ENCODE results near the gene CRAT.

The CRAT gene

DNA sequence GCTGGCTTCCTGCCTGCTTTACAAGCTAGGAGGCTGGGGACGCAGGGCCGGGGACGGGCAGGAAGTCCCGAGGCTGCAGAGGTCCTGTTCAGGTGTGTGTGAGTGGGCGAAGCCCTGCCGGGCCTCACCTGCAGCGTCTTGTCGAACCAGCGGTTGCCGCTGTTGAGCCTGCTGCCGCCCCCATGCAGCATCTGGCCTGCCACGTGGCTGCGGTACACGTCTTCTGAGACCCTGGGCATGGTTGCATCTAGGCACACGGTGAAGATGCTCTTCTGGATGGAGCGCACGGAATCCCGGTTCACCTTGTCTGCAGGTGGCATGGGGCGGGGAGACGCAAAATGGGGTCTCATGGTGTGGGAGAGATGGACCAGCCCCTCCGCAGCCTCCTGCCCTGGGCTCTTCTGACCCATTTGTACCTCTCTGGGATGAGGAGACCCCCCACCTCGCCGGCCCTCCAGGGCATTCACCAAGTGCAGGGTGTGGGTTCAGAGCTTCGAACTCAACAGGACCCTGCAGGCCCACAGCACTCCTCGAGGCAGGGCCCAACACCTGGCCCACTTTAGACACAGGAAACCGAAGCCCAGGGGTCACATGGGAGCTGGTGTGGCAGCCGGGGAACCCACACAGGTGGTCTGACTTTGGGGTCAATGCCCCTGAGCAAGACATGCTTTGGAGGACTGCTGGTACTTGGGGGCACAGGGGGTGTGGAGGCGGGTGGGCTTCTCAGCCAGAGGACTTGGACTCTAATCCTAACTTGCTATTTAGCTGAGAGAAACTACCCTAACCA is 10.0 kb downstream of the CRAT start:
- Histone ChIP-seq H3K4me1 (no peaks in the 10 kb centered on the region), H3K4me3 (no peak overlapping the region), H3K36me3 (replicated peaks) (no peaks in the 10 kb centered on the region; the same call in 1 of the 2 replicates), H3K9me3 (no peaks in the 10 kb centered on the region), H3K27me3 (ENCODE audit: low read depth) (no peaks in the 10 kb centered on the region)
- in situ Hi-C loops (cut with MboI; ENCODE audit: low sequenced_read_pairs): no loop called here
- no peak for DNase-seq (ENCODE audit: low spot score in 2 of 2)

DNA sequence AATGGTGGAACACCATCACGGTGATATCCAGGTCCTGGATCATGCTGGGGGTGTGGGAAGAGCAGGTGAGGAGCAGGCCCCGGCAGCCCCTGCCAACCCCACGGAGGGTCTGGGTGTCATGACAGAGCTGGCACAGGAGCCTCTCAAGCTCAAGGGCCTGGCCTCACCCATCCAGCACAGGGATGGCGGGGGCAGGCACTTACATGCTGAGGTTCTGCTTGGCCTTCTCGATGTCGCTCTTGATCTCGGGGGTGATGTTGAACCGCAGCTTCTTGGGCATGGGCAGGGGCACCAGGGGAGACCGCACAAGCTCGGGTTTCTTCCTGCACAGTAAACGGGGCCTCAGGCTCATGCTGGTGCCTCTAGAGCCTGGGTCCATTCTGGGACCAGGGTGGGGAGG is 12.3 kb downstream of the CRAT start:
- in situ Hi-C loops (cut with MboI; ENCODE audit: low sequenced_read_pairs): no loop called here
- no peaks in the 10 kb centered on the region; the same call in 1 of the 2 replicates for H3K36me3 ChIP-seq (replicated peaks)
- H3K27me3 ChIP-seq (ENCODE audit: low read depth): no peaks in the 10 kb centered on the region
- no peak for DNase-seq (ENCODE audit: low spot score in 2 of 2)
- H3K4me1 ChIP-seq: no peaks in the 10 kb centered on the region
- no peaks in the 10 kb centered on the region for H3K9me3 ChIP-seq
- no peak overlapping the region for H3K4me3 ChIP-seq

- H3K4me1 ChIP-seq: no peaks in the 10 kb centered on the region
- H3K36me3 ChIP-seq (replicated peaks): no peaks in the 10 kb centered on the region; the same call in 1 of the 2 replicates
- no peak overlapping the region for H3K4me3 ChIP-seq
- H3K9me3 ChIP-seq: no peaks in the 10 kb centered on the region
- no peak for DNase-seq (ENCODE audit: low spot score in 2 of 2)
- in situ Hi-C loops (cut with MboI; ENCODE audit: low sequenced_read_pairs): no loop called here
- no peaks in the 10 kb centered on the region for H3K27me3 ChIP-seq (ENCODE audit: low read depth)
These were observed 12.8 kb downstream of the CRAT start for GRCh38 chr9:129097671-129098306.

- Histone ChIP-seq H3K36me3 (replicated peaks) (no peaks in the 10 kb centered on the region; the same call in 1 of the 2 replicates), H3K9me3 (no peaks in the 10 kb centered on the region), H3K4me1 (no peaks in the 10 kb centered on the region), H3K27me3 (ENCODE audit: low read depth) (no peaks in the 10 kb centered on the region), H3K4me3 (no peak overlapping the region)
- DNase-seq (ENCODE audit: low spot score in 2 of 2): no peak
- in situ Hi-C loops (cut with MboI; ENCODE audit: low sequenced_read_pairs): no loop called here
These were observed 14.7 kb downstream of the CRAT start for GRCh38 chr9:129095908-129096307.

DNA sequence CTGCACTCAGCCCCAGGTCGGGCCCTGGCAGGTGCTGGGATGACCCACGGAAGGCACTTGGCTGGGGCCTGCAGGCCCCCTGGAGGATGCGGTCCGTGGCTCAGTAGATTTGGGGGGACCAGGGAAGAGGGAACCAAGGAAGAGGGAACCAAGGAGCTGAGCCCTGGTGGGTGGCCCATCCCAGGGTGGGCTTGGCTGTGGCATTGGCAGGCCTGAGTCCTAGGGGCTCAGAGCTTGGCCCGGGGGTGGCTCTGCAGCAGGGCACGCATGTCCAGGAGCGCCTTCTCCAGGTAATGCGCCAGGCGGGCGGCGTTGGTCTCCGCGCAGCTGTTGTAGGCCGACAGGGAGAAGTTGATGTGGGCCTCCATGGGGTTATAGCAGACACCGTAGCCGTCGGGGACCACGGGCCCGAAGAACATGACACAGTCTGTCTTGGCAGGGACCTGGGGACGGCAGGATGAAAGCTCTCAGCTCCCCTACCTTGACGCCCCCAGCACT is 15.4 kb downstream of the CRAT start:
- no peaks in the 10 kb centered on the region for H3K27me3 ChIP-seq (ENCODE audit: low read depth)
- in situ Hi-C loops (cut with MboI; ENCODE audit: low sequenced_read_pairs): no loop called here
- no peak for DNase-seq (ENCODE audit: low spot score in 2 of 2)
- no peak overlapping the region for H3K4me3 ChIP-seq
- H3K4me1 ChIP-seq: no peaks in the 10 kb centered on the region
- H3K36me3 ChIP-seq (replicated peaks): no peaks in the 10 kb centered on the region; the same call in 1 of the 2 replicates
- H3K9me3 ChIP-seq: no peaks in the 10 kb centered on the region

DNA sequence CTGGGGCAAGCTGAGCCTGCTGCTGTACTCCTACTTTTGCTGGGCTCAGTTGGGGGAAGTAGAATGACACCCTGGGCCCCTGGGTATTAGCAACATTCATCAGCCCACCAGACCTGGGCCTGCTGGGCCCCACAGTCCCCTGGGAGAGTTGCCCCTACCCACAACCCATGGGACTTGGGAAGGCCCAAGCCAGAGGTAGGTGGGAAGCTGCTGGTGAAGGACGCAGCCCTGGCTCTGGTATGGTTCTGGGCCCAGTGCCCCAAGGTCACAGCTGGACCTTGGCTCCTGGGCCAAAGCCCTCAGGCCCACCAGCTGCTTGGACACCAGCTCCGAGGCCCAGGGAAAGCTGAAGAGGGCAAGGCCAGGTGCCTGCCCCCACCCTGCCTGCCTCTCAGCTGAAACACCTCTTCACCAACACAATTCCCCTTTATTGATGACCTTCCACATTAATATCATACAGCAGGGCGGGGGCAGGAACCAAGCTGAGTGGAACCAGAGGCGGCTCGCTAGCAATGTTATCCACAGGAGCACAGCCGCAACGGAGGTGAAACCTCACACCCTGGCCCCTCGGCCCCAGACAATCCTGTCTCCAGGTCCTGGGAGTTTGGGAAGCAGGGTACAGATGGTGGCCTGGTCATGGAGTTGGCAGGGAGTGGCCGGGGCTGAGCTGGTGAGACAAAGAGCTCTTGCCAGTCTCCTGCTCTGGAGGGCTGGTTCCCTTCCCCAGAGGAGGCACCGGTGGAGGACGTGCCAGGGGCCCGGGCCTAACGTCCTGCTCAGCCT is 16.0 kb downstream of the CRAT start:
- Histone ChIP-seq H3K27me3 (ENCODE audit: low read depth) (no peaks in the 10 kb centered on the region), H3K9me3 (no peaks in the 10 kb centered on the region), H3K4me3 (no peak overlapping the region), H3K36me3 (replicated peaks) (peaks cover 3% of the 10 kb centered on the region), H3K4me1 (no peaks in the 10 kb centered on the region)
- DNase-seq (ENCODE audit: low spot score in 2 of 2): no peak
- in situ Hi-C loops (cut with MboI; ENCODE audit: low sequenced_read_pairs): no loop called here

- H3K27me3 ChIP-seq (ENCODE audit: low read depth): no peaks in the 10 kb centered on the region
- peaks cover 10% of the 10 kb centered on the region for H3K36me3 ChIP-seq (replicated peaks)
- no peak overlapping the region for H3K4me3 ChIP-seq
- no peak for DNase-seq (ENCODE audit: low spot score in 2 of 2)
- no peaks in the 10 kb centered on the region for H3K4me1 ChIP-seq
- H3K9me3 ChIP-seq: no peaks in the 10 kb centered on the region
- in situ Hi-C loops (cut with MboI; ENCODE audit: low sequenced_read_pairs): no loop called here
These were observed 16.8 kb downstream of the CRAT start for GRCh38 chr9:129093602-129094386.

DNA sequence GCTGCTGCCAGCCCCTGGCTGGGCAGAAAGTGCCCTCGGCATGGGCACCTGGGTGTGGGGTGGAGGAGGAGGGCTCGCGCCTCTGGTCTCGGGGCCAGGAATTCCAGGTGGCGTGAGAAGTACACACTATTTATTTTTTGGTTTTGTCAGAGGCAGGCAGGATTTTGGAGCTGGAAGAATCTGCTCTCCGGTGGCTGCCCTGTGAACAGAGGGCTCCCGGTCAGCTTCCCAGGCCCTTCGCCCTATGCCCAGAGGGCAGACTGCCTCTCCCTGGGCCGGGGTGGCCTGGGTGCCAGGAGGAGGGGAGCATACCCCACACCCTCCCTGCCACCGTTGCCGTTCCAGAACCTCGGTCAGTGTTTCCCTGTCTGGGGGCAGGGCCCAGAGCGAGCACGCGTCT is 21.3 kb downstream of the CRAT start:
- peaks cover 36% of the 10 kb centered on the region for H3K36me3 ChIP-seq (replicated peaks)
- DNase-seq (ENCODE audit: low spot score in 2 of 2): no peak
- H3K4me3 ChIP-seq: no peak overlapping the region
- no peaks in the 10 kb centered on the region for H3K27me3 ChIP-seq (ENCODE audit: low read depth)
- in situ Hi-C loops (cut with MboI; ENCODE audit: low sequenced_read_pairs): no loop called here
- H3K9me3 ChIP-seq: no peaks in the 10 kb centered on the region
- H3K4me1 ChIP-seq: no peaks in the 10 kb centered on the region

- Histone ChIP-seq H3K4me1 (peaks cover 9% of the 10 kb centered on the region; the same call in 1 of the 2 replicates), H3K27me3 (ENCODE audit: low read depth) (no peaks in the 10 kb centered on the region), H3K36me3 (replicated peaks) (peaks cover 29% of the 10 kb centered on the region), H3K4me3 (no peak overlapping the region), H3K9me3 (no peaks in the 10 kb centered on the region)
- in situ Hi-C loops (cut with MboI; ENCODE audit: low sequenced_read_pairs): no loop called here
- no peak for DNase-seq (ENCODE audit: low spot score in 2 of 2)
These were observed 26.5 kb downstream of the CRAT start for GRCh38 chr9:129084087-129084486.

DNA sequence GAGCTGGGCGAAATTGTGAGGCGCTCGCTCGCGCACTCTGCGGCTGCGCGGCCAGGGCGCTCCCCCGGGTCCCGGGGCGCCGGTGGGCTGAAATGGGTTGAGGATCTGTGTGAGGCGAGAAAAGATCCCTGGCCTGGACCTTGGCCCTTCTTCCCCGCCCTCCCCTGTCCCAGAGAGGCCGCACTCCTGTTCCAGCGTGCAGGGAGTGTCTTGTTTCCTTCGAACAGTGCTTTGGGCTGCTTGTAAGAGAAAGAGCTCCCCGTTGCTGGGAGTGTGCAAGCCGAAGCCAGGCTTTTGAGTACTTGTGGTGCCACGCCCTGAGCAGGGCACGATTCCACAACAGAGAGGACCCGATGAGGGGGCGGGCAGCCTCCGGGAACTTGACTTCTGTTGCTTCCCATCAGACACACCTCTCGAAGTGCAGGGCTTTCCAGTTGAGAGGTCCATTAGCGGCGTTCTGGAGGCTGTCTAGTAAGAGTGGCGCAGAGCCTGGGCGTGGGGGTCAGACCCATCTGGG is 29.1 kb downstream of the CRAT start:
- in situ Hi-C loops (cut with MboI; ENCODE audit: low sequenced_read_pairs): no loop called here
- no peak for DNase-seq (ENCODE audit: low spot score in 2 of 2)
- H3K36me3 ChIP-seq (replicated peaks): peaks cover 15% of the 10 kb centered on the region
- no peaks in the 10 kb centered on the region for H3K9me3 ChIP-seq
- H3K27me3 ChIP-seq (ENCODE audit: low read depth): no peaks in the 10 kb centered on the region
- peak overlapping the region; percentile 76 for H3K4me3 ChIP-seq
- H3K4me1 ChIP-seq: peaks cover 9% of the 10 kb centered on the region; the same call in 1 of the 2 replicates

- Histone ChIP-seq H3K27me3 (ENCODE audit: low read depth) (no peaks in the 10 kb centered on the region), H3K4me1 (peaks cover 9% of the 10 kb centered on the region; the same call in 1 of the 2 replicates), H3K9me3 (no peaks in the 10 kb centered on the region), H3K4me3 (peak within 1 kb of the TSS; percentile 76), H3K36me3 (replicated peaks) (peaks cover 10% of the 10 kb centered on the region)
- in situ Hi-C loops (cut with MboI; ENCODE audit: low sequenced_read_pairs): no loop called here
- DNase-seq (ENCODE audit: low spot score in 2 of 2): peak; percentile 96 to 99
These were observed 29.8 kb downstream of the CRAT start, which contains the start of gene DOLPP1 for GRCh38 chr9:129080601-129081387. Gene DOLPP1, plus strand, starts transcription at chr9:129081111. Its CDS starts 21 bp downstream, at chr9:129081132.

GRCh38 chr9:129080298-129080600 is 30.3 kb downstream of the CRAT start:
- Histone ChIP-seq H3K36me3 (replicated peaks) (peaks cover 4% of the 10 kb centered on the region), H3K9me3 (no peaks in the 10 kb centered on the region), H3K4me1 (peaks cover 9% of the 10 kb centered on the region; the same call in 1 of the 2 replicates), H3K27me3 (ENCODE audit: low read depth) (no peaks in the 10 kb centered on the region), H3K4me3 (peak overlapping the region; percentile 76)
- in situ Hi-C loops (cut with MboI; ENCODE audit: low sequenced_read_pairs): no loop called here
- no peak for DNase-seq (ENCODE audit: low spot score in 2 of 2)

All from HAP-1 (cell line).